Activated CD8-positive, alpha-beta T cell treated with anti-CD3 and anti-CD28 coated beads for 36 hours (primary cell): ENCODE results near the gene CCDC188. TPM values are rescaled to one million over a fixed set of nuclear protein-coding genes. Genes with fewer than 3 reads are reported as not detected.

Experiments
- ATAC-seq: fragments of 200-7000 bp; cut with Tn5 transposase; one replicate; pipeline ENCODE4 v1.10.0; 2021; ENCODE audit warnings: mild to moderate bottlenecking, moderate library complexity
- CTCF ChIA-PET: fragments of 350-600 bp; sonication (Branson Sonifier 250); formaldehyde crosslinking; loops from one replicate; lab custom pipeline; 2021; ENCODE audit warnings: antibody characterized with exemption; lab: Charles Lee
- POLR2A ChIA-PET: fragments of 350-600 bp; sonication (Branson Sonifier 250); formaldehyde crosslinking; loops from one replicate; lab custom pipeline; 2021; ENCODE audit warnings: antibody characterized with exemption; lab: Charles Lee
- DNase-seq: peaks from one replicate; pipeline ENCODE4 v3.0.0-alpha.2; 2020
- H3K27ac Mint-ChIP-seq: one replicate; pipeline ENCODE4 v1.8.0; 2021; ENCODE audit warnings: mild to moderate bottlenecking, mixed read lengths
- H3K27me3 Mint-ChIP-seq: one replicate; pipeline ENCODE4 v1.8.0; 2021; ENCODE audit warnings: mixed read lengths
- H3K36me3 Mint-ChIP-seq: one replicate; pipeline ENCODE4 v1.8.0; 2021; ENCODE audit warnings: low read depth, mixed read lengths
- H3K4me1 Mint-ChIP-seq: one replicate; pipeline ENCODE4 v1.8.0; 2021; ENCODE audit warnings: low read depth, mixed read lengths
- H3K4me3 Mint-ChIP-seq: one replicate; pipeline ENCODE4 v1.8.0; 2021; ENCODE audit warnings: mild to moderate bottlenecking, moderate library complexity, mixed read lengths
- H3K9me3 Mint-ChIP-seq: one replicate; pipeline ENCODE4 v1.8.0; 2021; ENCODE audit warnings: mixed read lengths
- intact Hi-C: fragments of 100-400 bp; cut with micrococcal nuclease; formaldehyde crosslinking; loops from one replicate; pipeline ENCODE4 v1.10.0; 2022
- total RNA-seq, 2 experiments: library from RNA; stranded (reverse); gene quantifications; one replicate each; pipeline ENCODE4 v1.2.3, GENCODE V29; 2021
- TF ChIP-seq, protein P1 (sequence below): fragments of 200-600 bp; IDR thresholded peaks from one replicate; pipeline ENCODE4 v1.8.0; 2022; ENCODE audit warnings: antibody characterized with exemption, mild to moderate bottlenecking

CCDC188 gene
- total RNA-seq, 2 experiments from 2014 or later = not detected

DNA sequence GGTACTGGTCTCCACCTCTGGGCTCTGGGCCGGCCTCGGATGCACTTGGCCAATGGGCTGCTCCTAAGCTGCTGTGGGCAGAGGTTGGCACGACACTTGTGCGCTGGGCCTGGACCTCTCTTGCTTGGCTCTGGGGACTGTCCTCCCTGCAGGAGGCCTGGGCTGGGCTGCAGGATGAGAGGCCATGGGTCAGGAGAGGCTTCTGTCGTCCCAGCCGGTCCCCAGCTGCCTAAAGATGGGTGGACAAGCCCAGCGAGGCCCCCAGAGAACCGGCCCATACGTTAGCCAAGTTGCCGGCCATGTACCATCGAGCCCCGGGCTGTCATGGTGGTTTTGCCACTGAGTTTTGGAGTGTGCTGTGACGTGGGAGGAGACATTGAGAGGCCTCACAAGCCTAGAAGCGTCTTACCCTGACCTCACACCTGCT is 1.6 kb upstream of the CCDC188 start:
- no peaks in the 10 kb centered on the region for H3K4me1 Mint-ChIP-seq
- DNase-seq (no peak), ATAC-seq (no peak)
- intact Hi-C loops = no loop called here
- ChIA-PET CTCF (interaction anchor here (0.8 kb wide), 1 partner anchor 143 kb away, joined by 3 read pairs; no protein-coding TSS in a partner anchor), POLR2A (interaction anchor here (1.0 kb wide), 1 partner anchor 35 kb away, joined by 3 read pairs; no protein-coding TSS in a partner anchor)
- H3K9me3 Mint-ChIP-seq = no peaks in the 10 kb centered on the region
- TF ChIP-seq, protein P1, sequence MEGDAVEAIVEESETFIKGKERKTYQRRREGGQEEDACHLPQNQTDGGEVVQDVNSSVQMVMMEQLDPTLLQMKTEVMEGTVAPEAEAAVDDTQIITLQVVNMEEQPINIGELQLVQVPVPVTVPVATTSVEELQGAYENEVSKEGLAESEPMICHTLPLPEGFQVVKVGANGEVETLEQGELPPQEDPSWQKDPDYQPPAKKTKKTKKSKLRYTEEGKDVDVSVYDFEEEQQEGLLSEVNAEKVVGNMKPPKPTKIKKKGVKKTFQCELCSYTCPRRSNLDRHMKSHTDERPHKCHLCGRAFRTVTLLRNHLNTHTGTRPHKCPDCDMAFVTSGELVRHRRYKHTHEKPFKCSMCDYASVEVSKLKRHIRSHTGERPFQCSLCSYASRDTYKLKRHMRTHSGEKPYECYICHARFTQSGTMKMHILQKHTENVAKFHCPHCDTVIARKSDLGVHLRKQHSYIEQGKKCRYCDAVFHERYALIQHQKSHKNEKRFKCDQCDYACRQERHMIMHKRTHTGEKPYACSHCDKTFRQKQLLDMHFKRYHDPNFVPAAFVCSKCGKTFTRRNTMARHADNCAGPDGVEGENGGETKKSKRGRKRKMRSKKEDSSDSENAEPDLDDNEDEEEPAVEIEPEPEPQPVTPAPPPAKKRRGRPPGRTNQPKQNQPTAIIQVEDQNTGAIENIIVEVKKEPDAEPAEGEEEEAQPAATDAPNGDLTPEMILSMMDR = no peak
- H3K27ac Mint-ChIP-seq = no peak overlapping the region
- H3K36me3 Mint-ChIP-seq = no peaks in the 10 kb centered on the region
- H3K27me3 Mint-ChIP-seq = no peaks in the 10 kb centered on the region
- H3K4me3 Mint-ChIP-seq = no peak overlapping the region

DNA sequence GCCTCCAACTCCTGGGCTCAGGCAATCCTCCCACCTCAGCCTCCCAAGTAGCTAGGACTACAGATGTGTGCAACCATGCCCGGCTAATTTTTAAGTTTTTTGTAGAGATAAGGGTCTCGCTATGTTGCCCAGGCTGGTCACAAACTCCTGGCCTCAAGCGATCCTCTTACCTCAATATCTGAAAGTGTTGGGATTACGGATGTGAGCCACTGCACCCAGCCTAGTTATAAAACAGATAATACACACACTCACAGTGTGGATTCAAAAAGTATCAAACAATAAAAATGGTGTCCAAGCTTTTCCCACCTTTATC is 377 bp upstream of the CCDC188 start:
- ATAC-seq = no peak
- H3K9me3 Mint-ChIP-seq = no peaks in the 10 kb centered on the region
- intact Hi-C loops = no loop called here
- DNase-seq = no peak
- ChIA-PET POLR2A (interaction anchor here (1.0 kb wide), 1 partner anchor 34 kb away, joined by 3 read pairs; no protein-coding TSS in a partner anchor), CTCF (no interaction called here)
- H3K36me3 Mint-ChIP-seq = no peaks in the 10 kb centered on the region
- H3K4me1 Mint-ChIP-seq = peaks cover 5% of the 10 kb centered on the region
- no peaks in the 10 kb centered on the region for H3K27me3 Mint-ChIP-seq
- TF ChIP-seq, protein P1 = no peak
- no peak overlapping the region for H3K27ac Mint-ChIP-seq
- H3K4me3 Mint-ChIP-seq = no peak overlapping the region

DNA sequence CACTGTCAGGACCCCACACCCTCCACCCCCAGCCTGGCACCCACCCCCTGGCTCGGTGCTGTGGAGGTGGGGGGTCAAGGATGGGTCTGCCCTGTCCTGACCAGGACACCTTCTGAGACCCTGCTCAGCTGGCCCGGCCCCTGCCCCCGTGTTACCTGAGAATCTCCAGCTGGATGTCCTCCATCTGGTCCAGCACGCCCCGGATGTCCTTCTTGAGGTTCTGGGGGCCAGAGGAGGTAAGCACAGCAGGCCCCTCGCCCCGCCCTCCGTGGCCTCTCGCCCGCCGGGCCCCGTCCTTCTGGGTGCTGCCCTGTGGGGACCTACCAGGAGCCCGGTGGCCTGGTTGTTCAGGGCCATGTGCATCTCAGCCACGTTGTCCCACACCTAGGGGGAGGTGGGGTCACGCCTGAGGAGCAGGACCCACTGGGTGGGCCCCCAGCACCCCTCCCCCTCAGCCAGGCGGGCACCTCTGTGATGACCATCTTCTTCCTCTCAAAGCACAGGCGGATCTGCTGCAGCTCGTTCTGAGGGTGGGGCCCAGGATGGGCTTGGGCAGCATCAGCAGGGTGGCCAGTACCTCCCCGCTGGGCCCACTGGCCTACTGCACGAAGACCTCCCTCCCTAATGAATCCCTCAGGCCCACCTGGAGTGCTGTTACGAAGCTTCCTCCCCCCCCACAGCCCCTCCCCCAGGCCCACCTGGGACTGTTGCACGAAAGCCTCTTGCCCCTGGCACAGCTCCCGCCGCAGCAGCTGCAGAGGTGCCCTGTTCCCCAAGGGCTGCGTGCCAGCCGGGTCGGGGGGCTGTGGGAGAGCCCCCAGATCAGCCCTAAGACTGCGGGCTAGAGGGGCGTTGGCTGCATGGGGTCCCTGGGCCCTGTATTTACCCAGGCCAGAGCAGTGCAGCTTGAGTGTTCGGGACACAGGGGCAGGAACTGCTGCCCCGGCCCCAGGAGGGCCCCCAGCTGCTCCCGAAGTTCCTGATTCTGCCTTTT is 1.3 kb downstream of the CCDC188 start:
- Mint-ChIP-seq H3K36me3 (no peaks in the 10 kb centered on the region), H3K27ac (no peak overlapping the region), H3K4me3 (no peak overlapping the region), H3K27me3 (no peaks in the 10 kb centered on the region), H3K4me1 (peaks cover 5% of the 10 kb centered on the region), H3K9me3 (no peaks in the 10 kb centered on the region)
- DNase-seq (no peak), ATAC-seq (no peak)
- ChIA-PET CTCF (no interaction called here), POLR2A (no interaction called here)
- intact Hi-C loops = no loop called here
- TF ChIP-seq, protein P1 = no peak

DNA sequence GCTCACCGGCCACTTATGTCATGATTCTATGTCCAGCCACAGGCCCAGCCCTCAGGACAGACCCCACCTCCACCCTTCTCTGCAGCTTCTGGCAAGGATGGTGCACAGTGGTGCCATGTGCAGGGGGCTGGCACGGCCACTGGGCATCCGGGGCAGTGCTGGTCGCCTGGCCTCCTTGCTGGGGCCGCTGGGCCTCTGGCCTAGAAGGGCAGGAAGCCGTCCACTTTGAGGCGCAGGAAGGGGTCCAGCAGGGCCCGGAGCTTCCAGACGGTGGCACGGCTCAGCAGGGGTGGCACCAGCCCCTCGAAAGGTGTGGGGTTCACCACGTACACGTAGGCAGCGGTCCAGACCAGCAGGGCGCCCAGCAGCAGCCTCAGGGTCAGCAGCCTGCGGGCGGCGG is 2.4 kb downstream of the CCDC188 start:
- DNase-seq (no peak), ATAC-seq (no peak)
- no peak overlapping the region for H3K4me3 Mint-ChIP-seq
- no peak overlapping the region for H3K27ac Mint-ChIP-seq
- peaks cover 5% of the 10 kb centered on the region for H3K4me1 Mint-ChIP-seq
- H3K9me3 Mint-ChIP-seq = no peaks in the 10 kb centered on the region
- TF ChIP-seq, protein P1 = no peak
- no peaks in the 10 kb centered on the region for H3K36me3 Mint-ChIP-seq
- POLR2A ChIA-PET = no interaction called here
- H3K27me3 Mint-ChIP-seq = no peaks in the 10 kb centered on the region
- intact Hi-C loops = no loop called here
- CTCF ChIA-PET = interaction anchor here (1.1 kb wide), 1 partner anchor 9 kb away, joined by 3 read pairs; no protein-coding TSS in a partner anchor
